PC-9 (cell line): ENCODE data around the gene FBN1.

Source experiments
- CTCF ChIP-seq: fragments of 200-600 bp; sonication (generic); conservative IDR thresholded peaks from 2 replicates; pipeline ENCODE4 v1.6.1; 2017; ENCODE audit warnings: mixed run types, antibody characterized with exemption, mild to moderate bottlenecking, moderate library complexity
- EZH2 ChIP-seq: fragments of 200-600 bp; sonication (generic); IDR thresholded peaks from 2 replicates; pipeline ENCODE4 v1.8.0; 2017; ENCODE audit warnings: antibody characterized with exemption, low read depth

- TF ChIP-seq CTCF (no peak), EZH2 (no peak)
Observed at GRCh38 chr15:48527517-48527916, 118.0 kb downstream of the FBN1 start.
